Vagina (tissue), 2 donors: ENCODE data around the gene EHMT1. TPM values are rescaled to one million over a fixed set of nuclear protein-coding genes. Genes with fewer than 3 reads are reported as not detected.

Experiments used
- DNase-seq, 2 donors: peaks; one replicate each; pipeline ENCODE4 v3.0.0-alpha.2; 2017; ENCODE audit errors: extremely low spot score in 2 of 2
- H3K27ac ChIP-seq: fragments of 200-600 bp; sonication (generic); one replicate; pipeline ENCODE4 v1.5.1; 2019
- H3K27me3 ChIP-seq: fragments of 200-600 bp; sonication (generic); one replicate; pipeline ENCODE4 v1.5.1; 2019
- H3K36me3 ChIP-seq, 2 donors: fragments of 200-600 bp; sonication (generic); one replicate each; pipeline ENCODE4 v1.5.1; 2017 to 2019
- H3K4me1 ChIP-seq: fragments of 200-600 bp; sonication (generic); one replicate; pipeline ENCODE4 v1.5.1; 2019
- H3K4me3 ChIP-seq, 2 donors: fragments of 200-600 bp; sonication (generic); 1 replicate in 1 of 2; 2 replicates in 1 of 2; pipeline ENCODE4 v1.5.1; 2016 to 2019
- H3K9me3 ChIP-seq: fragments of 200-600 bp; sonication (generic); one replicate; pipeline ENCODE4 v1.5.1; 2019
- CTCF ChIP-seq, 3 experiments: fragments of 450-650 bp in 2 of 3; fragments of 200-600 bp in 1 of 3; sonication (generic) in 1 of 3; IDR thresholded peaks; one replicate each; pipeline ENCODE4 v1.5.1; 2017 to 2019; ENCODE audit warnings: antibody characterized with exemption in 3 of 3, mild to moderate bottlenecking in 2 of 3, moderate library complexity in 2 of 3
- POLR2A ChIP-seq, 2 donors: fragments of 450-650 bp; IDR thresholded peaks; one replicate each; pipeline ENCODE4 v1.6.1; 2017; ENCODE audit warnings: antibody characterized with exemption in 2 of 2, mild to moderate bottlenecking in 2 of 2, moderate library complexity in 2 of 2
- POLR2AphosphoS5 ChIP-seq, 2 donors: sonication (generic); formaldehyde crosslinking; IDR thresholded peaks; one replicate each; pipeline ENCODE4 v1.9.0; 2017; ENCODE audit warnings: antibody characterized with exemption in 2 of 2, mild to moderate bottlenecking in 2 of 2, low read depth in 1 of 2; ENCODE audit not compliant: insufficient read depth in 1 of 2
- intact Hi-C: fragments of 100-400 bp; cut with DNase I; formaldehyde crosslinking; loops from one replicate; pipeline ENCODE4 v1.15.1; 2023
- total RNA-seq: library from RNA; depleted of rRNA; stranded (reverse); fragments of >200 nt; gene quantifications from one replicate; pipeline ENCODE4 v1.2.3, GENCODE V29; 2016

The EHMT1 gene
- total RNA-seq, 1 donor from 2014 or later = 65.8 TPM

GRCh38 chr9:137795156-137795666, 176.4 kb downstream of the EHMT1 start:
- Histone ChIP-seq H3K27ac (no peak overlapping the region), H3K9me3 (no peaks in the 10 kb centered on the region), H3K4me3 (no peak overlapping the region), H3K27me3 (no peaks in the 10 kb centered on the region), H3K4me1 (no peaks in the 10 kb centered on the region), H3K36me3 (peaks cover 0 to 61% of the 10 kb centered on the region in 2 donors)
- intact Hi-C loops = no loop called here
- no peak for TF ChIP-seq POLR2AphosphoS5 (IDR thresholded peaks at IDR 0.05; ENCODE audit: insufficient read depth in 1 of 2, low read depth in 1 of 2)
- no peak for DNase-seq

- H3K4me1 ChIP-seq = no peaks in the 10 kb centered on the region
- intact Hi-C loops = no loop called here
These were observed 178.7 kb downstream of the EHMT1 start for GRCh38 chr9:137797206-137798120.

GRCh38 chr9:137798142-137798541, 179.3 kb downstream of the EHMT1 start:
- no peak for TF ChIP-seq CTCF (IDR thresholded peaks at IDR 0.05)
- TF ChIP-seq POLR2A (IDR thresholded peaks at IDR 0.05) = no peak
- TF ChIP-seq POLR2AphosphoS5 (IDR thresholded peaks at IDR 0.05; ENCODE audit: insufficient read depth in 1 of 2, low read depth in 1 of 2) = no peak
- peaks cover 0 to 60% of the 10 kb centered on the region in 2 donors for H3K36me3 ChIP-seq
- intact Hi-C loops = no loop called here
- no peak overlapping the region for H3K27ac ChIP-seq
- no peaks in the 10 kb centered on the region for H3K4me1 ChIP-seq
- DNase-seq = no peak
- no peak overlapping the region for H3K4me3 ChIP-seq
- no peaks in the 10 kb centered on the region for H3K9me3 ChIP-seq
- H3K27me3 ChIP-seq = no peaks in the 10 kb centered on the region

More at GRCh38 chr9:137797206-137798120, 178.7 kb downstream of the EHMT1 start:
- DNase-seq = no peak
- Histone ChIP-seq H3K27me3 (no peaks in the 10 kb centered on the region), H3K27ac (no peak overlapping the region), H3K9me3 (no peaks in the 10 kb centered on the region), H3K36me3 (peaks cover 0 to 60% of the 10 kb centered on the region in 2 donors), H3K4me3 (no peak overlapping the region)
- TF ChIP-seq POLR2A (IDR thresholded peaks at IDR 0.05) (no peak), POLR2AphosphoS5 (IDR thresholded peaks at IDR 0.05; ENCODE audit: insufficient read depth in 1 of 2, low read depth in 1 of 2) (no peak), CTCF (IDR thresholded peaks at IDR 0.05) (no peak)

- H3K9me3 ChIP-seq = no peaks in the 10 kb centered on the region
- intact Hi-C loops = no loop called here
- H3K4me1 ChIP-seq = no peaks in the 10 kb centered on the region
- no peak for DNase-seq
- TF ChIP-seq CTCF (IDR thresholded peaks at IDR 0.05) = no peak
- TF ChIP-seq POLR2AphosphoS5 (IDR thresholded peaks at IDR 0.05; ENCODE audit: insufficient read depth in 1 of 2, low read depth in 1 of 2) = no peak
- no peak for TF ChIP-seq POLR2A (IDR thresholded peaks at IDR 0.05)
- peaks cover 0 to 55% of the 10 kb centered on the region in 2 donors for H3K36me3 ChIP-seq
- H3K27ac ChIP-seq = no peak overlapping the region
- H3K27me3 ChIP-seq = no peaks in the 10 kb centered on the region
- no peak overlapping the region for H3K4me3 ChIP-seq
These were observed 180.3 kb downstream of the EHMT1 start for GRCh38 chr9:137798901-137799629.

GRCh38 chr9:137799630-137799983, 180.8 kb downstream of the EHMT1 start:
- TF ChIP-seq POLR2AphosphoS5 (IDR thresholded peaks at IDR 0.05; ENCODE audit: insufficient read depth in 1 of 2, low read depth in 1 of 2) (no peak), POLR2A (IDR thresholded peaks at IDR 0.05) (no peak), CTCF (IDR thresholded peaks at IDR 0.05) (no peak)
- no peak for DNase-seq
- intact Hi-C loops = no loop called here
- Histone ChIP-seq H3K4me3 (no peak overlapping the region), H3K4me1 (no peaks in the 10 kb centered on the region), H3K27ac (no peak overlapping the region), H3K9me3 (no peaks in the 10 kb centered on the region), H3K27me3 (no peaks in the 10 kb centered on the region), H3K36me3 (peaks cover 0 to 55% of the 10 kb centered on the region in 2 donors)
